ENCODE measurements around the gene PTPN9.
"Not testable (repeated sequence)": the region's sequence is repeated elsewhere in the genome, so short reads cannot be mapped to it uniquely, and the experiment has no call there.

The PTPN9 gene

DNA sequence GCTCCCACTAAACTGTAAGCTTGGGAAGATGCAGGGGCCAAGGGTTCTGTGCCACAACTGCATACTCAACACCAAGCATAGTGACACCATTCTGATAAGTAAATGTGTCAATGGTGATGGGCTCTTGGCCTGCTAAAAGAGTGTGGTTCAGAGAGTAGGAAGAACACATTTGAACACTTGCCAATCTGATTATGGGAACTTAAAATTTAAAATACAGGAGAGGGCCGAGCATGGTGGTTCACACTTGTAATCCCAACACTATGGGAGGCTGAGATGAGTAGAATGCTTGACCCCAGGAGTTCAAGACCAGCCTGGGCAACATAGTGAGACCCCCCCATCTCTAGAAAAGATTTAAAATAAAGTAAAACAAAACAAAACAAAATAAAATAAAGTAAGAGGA, 34.1 kb downstream of the PTPN9 start:
- TF ChIP-seq POLR2AphosphoS5 (IDR thresholded peaks at IDR 0.05; ENCODE audit: low read depth, low read length) (no peak), POLR2A (IDR thresholded peaks at IDR 0.05; ENCODE audit: low read depth, low read length) (no peak), TAF1 (IDR thresholded peaks at IDR 0.05; ENCODE audit: borderline replicate concordance, low read depth, low read length) (no peak)
- FAIRE-seq: no peak
- DNase-seq (ENCODE audit: insufficient read length): no peak

DNA sequence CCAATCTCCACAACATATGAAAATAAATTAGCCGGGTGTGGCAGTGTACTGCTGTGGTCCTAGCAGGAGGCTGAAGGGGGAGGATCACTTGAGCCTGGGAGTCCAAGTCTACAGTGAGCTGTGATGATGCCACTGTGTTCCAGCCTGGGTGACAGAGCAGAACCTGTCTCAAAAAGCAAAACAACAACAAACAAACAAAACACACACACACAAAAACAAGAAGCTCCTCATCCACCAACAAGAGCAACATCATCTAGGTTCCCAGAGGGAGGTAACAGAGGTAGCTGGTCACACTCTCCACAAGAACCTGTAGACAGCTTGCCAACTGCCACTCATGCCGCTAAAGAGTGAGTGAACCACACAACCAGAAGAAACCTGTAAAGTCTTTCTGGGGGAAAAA, 34.8 kb downstream of the PTPN9 start:
- no peak for DNase-seq (ENCODE audit: insufficient read length)
- FAIRE-seq: no peak
- TF ChIP-seq POLR2A (IDR thresholded peaks at IDR 0.05; ENCODE audit: low read depth, low read length) (no peak), POLR2AphosphoS5 (IDR thresholded peaks at IDR 0.05; ENCODE audit: low read depth, low read length) (no peak), TAF1 (IDR thresholded peaks at IDR 0.05; ENCODE audit: borderline replicate concordance, low read depth, low read length) (no peak)

DNA sequence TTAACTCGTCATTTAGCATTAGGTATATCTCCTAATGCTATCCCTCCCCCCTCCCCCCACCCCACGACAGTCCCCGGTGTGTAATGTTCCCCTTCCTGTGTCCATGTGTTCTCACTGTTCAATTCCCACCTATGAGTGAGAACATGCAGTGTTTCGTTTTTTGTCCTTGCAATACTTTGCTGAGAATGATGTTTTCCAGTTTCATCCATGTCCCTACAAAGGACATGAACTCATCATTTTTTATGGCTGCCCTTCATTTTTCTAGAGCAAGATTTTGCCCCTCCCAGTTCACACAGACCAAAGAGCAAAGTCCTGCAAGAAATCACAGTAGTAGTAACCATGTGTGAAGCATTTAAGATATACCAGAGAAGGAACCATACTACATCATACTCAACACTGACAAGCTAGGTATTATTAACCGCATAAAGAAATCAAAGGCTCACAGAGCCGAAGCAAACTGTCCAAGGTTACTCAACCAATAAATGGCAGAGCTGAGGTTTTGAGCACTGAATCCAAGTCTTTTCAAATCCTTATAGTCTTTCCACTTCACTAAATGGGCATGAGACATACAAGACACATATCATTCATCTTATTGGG, 36.1 kb downstream of the PTPN9 start:
- FAIRE-seq; DNase-seq (ENCODE audit: insufficient read length): not testable (repeated sequence)

DNA sequence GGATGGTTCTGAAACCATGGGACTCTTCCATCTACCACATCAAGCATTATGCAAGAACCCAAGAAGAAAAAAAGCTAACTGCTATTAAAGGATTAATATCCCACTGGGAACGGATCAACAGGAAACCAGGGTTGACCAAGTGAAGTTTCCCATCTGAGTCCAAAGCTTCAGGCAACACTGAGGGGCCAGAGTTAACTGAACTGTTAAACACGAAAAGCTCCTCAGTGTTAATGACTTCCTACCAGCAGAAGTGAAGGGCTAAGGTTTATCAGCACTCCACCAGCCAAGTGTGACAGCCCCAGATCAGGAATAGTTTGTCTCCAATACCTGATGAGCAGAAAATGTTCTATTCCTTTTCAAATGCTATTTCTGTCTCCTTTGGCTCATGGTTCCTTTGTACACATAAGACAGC, 36.7 kb downstream of the PTPN9 start:
- TF ChIP-seq TAF1 (IDR thresholded peaks at IDR 0.05; ENCODE audit: borderline replicate concordance, low read depth, low read length) (no peak), POLR2AphosphoS5 (IDR thresholded peaks at IDR 0.05; ENCODE audit: low read depth, low read length) (no peak), POLR2A (IDR thresholded peaks at IDR 0.05; ENCODE audit: low read depth, low read length) (no peak)
- no peak for DNase-seq (ENCODE audit: insufficient read length)
- FAIRE-seq: no peak

DNA sequence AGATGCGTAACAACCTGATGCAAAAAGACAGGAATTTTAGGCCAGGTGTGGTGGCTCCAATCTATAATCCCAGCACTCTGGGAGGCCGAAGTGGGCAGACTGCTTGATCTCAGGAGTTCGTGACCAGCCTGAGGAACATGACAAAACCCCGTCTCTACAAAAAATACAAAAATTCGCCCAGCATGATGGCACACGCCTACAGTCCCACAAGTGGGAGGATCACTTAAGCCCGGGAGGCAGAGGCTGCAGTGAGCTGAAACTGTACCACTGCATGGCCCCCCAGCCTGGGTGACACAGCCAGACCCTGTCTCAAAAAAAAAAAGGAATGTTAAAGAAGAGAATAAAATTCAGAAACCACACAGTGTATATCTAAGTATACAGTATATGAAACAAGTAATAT, 40.7 kb downstream of the PTPN9 start:
- FAIRE-seq (no peak), DNase-seq (ENCODE audit: insufficient read length) (no peak)
- TF ChIP-seq TAF1 (IDR thresholded peaks at IDR 0.05; ENCODE audit: borderline replicate concordance, low read depth, low read length) (no peak), POLR2AphosphoS5 (IDR thresholded peaks at IDR 0.05; ENCODE audit: low read depth, low read length) (no peak), POLR2A (IDR thresholded peaks at IDR 0.05; ENCODE audit: low read depth, low read length) (no peak)

DNA sequence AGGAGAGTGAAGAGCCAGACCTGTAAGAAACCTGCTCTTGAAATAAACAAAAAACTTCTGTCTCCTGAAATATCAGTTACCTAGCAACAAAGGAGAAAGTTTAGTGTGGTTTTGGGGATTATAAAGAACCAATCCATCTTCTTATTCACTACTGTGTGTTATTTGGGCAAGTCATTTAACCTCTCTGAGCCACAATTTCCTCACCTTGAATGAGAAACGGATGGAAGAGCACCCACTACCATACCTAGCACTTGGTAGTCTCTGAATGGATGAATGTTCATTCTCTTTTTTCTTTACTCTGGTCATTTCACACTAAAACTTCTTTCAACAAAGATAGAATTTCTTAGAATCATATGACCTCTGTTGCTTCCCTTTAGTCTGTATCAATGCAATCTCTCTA, 45.2 kb downstream of the PTPN9 start:
- TF ChIP-seq TAF1 (IDR thresholded peaks at IDR 0.05; ENCODE audit: borderline replicate concordance, low read depth, low read length) (no peak), POLR2AphosphoS5 (IDR thresholded peaks at IDR 0.05; ENCODE audit: low read depth, low read length) (no peak), POLR2A (IDR thresholded peaks at IDR 0.05; ENCODE audit: low read depth, low read length) (no peak)
- FAIRE-seq (no peak), DNase-seq (ENCODE audit: insufficient read length) (no peak)

DNA sequence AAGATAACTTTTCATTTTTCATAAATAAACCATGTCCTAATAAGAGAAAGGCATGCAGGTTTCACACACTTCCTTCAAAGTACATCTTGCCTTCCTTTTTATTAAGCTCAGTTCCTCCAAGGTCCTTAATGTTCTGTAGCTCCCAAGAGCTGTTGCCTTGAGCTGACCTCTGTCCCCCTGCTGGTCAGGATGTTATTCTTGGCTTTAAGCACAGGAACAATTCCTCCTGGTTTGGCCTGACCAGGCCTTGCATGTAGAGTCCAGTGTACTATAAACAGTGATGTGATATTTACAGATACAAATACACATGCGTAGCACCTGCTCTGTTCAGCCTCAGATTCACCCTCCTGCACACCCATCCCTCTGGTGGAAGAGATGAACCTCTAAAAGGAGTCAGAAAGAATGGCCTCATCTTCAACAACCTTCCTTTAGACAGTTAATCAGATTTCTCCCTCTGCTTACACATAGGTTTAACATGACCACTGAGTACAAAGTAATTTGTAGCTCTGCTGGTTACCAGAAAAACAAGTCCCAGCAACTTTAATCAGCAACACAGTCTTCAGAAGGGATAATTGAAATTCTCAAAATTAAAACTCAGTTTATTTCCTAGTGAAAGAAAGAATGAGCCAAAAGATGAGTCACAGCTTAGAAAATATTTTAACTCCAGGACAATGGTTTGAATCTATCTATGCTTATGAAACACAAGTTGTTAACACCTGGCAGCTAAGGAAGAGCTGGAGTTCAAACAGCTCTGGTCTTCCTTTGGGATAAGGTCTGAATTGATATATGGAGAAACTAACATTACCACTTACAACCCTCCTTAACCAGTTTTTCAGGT, 46.5 kb downstream of the PTPN9 start:
- FAIRE-seq: no peak
- TF ChIP-seq POLR2AphosphoS5 (IDR thresholded peaks at IDR 0.05; ENCODE audit: low read depth, low read length): no peak
- TF ChIP-seq POLR2A (IDR thresholded peaks at IDR 0.05; ENCODE audit: low read depth, low read length): no peak
- no peak for TF ChIP-seq TAF1 (IDR thresholded peaks at IDR 0.05; ENCODE audit: borderline replicate concordance, low read depth, low read length)
- DNase-seq (ENCODE audit: insufficient read length): no peak

DNA sequence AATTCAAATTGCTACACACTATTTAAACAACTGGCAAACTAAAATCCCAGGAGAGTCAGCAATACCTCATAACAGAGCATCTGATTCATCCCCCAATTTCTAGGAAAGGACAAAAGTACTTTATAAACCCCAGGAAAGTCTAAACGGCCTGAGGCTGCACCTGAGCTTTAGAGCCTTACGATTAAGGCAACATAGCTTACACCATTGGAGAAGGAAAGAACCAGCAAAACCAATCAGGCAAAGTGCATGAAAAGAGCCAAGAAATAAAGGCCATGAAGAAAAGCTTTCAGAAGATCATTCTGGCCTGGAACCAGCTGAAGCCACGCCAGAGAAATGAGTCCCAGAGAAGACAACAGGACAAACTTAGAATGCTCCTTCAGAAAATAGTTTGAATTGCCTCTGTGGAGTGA, 48.1 kb downstream of the PTPN9 start:
- no peak for FAIRE-seq
- no peak for DNase-seq (ENCODE audit: insufficient read length)
- no peak for TF ChIP-seq POLR2AphosphoS5 (IDR thresholded peaks at IDR 0.05; ENCODE audit: low read depth, low read length)

DNA sequence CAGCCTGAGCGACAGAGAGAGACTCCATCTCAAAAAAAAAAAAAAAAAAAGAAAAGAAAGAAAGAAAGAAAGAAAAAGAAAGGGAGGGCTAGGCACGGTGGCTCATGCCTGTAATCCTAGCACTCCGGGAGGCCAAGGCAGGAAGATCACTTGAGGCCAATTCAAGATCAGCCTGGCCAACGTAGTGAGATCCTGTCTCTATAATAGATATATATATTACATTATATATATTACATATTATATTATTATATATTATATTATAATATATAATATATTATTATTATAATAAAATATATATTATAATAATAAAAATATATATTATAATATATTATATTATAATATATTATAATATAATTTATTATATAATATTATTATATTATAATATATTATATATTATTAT, 48.9 kb downstream of the PTPN9 start:
- DNase-seq (ENCODE audit: insufficient read length) (no peak), FAIRE-seq (no peak)
- TF ChIP-seq TAF1 (IDR thresholded peaks at IDR 0.05; ENCODE audit: borderline replicate concordance, low read depth, low read length) (no peak), POLR2AphosphoS5 (IDR thresholded peaks at IDR 0.05; ENCODE audit: low read depth, low read length) (no peak), POLR2A (IDR thresholded peaks at IDR 0.05; ENCODE audit: low read depth, low read length) (no peak)

DNA sequence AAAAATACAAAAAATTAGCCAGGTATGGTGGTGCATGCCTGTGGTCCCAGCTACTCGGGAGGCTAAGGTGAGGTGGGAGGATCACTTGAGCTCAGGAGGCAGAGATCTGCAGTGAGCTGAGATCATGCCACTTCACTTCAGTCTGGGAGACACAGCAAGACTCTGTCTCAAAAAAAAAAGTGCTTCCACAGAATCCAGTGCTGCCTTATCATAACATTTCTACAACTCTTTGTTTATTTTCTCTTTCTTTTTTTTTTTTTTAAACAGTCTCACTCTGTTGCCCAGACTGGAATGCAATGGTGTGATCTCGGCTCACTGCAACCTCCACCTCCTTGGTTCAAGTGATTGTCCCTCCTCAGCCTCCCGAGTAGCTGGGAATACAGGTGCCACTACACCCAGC, 53.4 kb downstream of the PTPN9 start:
- DNase-seq (ENCODE audit: insufficient read length); FAIRE-seq: not testable (repeated sequence)

DNA sequence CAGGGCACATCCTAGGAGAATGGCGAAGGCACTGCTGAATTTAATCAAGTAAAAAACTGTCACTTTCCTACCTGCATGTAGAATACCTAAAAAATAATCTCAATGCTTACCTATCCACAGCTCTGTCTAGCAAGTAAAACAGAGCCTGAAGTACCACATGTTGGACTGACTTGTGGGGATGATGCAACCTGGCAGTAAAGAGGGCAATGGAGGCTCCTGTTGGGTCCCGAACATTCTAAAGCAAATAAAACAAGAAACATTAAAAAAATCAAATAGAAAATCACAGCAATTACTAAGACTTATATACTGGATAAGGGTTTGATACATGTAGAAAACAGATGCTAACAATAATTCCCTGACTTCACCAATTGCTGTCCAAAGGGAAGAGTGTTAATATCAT, 56.1 kb downstream of the PTPN9 start:
- TF ChIP-seq TAF1 (IDR thresholded peaks at IDR 0.05; ENCODE audit: borderline replicate concordance, low read depth, low read length) (no peak), POLR2AphosphoS5 (IDR thresholded peaks at IDR 0.05; ENCODE audit: low read depth, low read length) (no peak), POLR2A (IDR thresholded peaks at IDR 0.05; ENCODE audit: low read depth, low read length) (no peak)
- no peak for FAIRE-seq
- DNase-seq (ENCODE audit: insufficient read length): no peak

DNA sequence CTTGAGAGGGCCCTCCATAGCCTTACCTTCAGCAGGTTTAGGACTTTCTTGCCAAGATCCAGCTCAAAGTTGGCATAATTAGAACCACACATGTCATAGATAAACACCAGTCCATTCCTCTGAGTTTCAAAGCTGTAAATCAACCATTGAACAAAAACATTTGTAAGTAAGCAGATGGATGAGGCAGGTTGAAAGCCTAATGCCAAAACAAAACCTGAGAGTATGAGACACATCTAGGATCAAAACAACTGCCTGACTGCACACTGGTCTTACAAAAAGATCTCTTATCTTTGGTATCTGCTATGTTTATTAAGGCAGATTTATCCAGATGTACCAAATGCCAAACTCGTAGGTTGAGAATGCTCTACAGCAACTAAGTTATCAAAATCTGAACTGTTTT, 61.9 kb downstream of the PTPN9 start:
- TF ChIP-seq POLR2AphosphoS5 (IDR thresholded peaks at IDR 0.05; ENCODE audit: low read depth, low read length) (no peak), TAF1 (IDR thresholded peaks at IDR 0.05; ENCODE audit: borderline replicate concordance, low read depth, low read length) (no peak), POLR2A (IDR thresholded peaks at IDR 0.05; ENCODE audit: low read depth, low read length) (no peak)
- FAIRE-seq (no peak), DNase-seq (ENCODE audit: insufficient read length) (no peak)
